Measurements from ENCODE around the gene MARCHF5.

DNA sequence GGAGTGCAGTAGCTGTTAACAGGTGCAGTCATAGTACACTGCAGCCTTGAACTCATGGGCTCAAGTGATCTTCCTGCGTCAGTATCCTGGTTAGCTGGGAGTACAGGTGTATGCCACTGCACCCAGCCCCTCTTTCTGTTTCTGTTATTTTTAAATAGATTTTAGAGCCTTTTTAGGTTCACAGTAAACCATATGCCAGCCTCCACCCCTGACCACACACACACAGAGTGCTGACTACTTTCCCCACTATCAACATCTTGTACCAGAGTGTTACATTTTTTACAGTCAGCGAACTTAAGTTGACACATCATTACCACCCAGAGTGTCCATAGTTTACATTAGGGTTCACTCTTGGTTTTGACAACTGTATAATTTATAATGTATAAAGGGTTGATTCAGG, 32.1 kb downstream of the MARCHF5 start:
- TF ChIP-seq, protein P1, sequence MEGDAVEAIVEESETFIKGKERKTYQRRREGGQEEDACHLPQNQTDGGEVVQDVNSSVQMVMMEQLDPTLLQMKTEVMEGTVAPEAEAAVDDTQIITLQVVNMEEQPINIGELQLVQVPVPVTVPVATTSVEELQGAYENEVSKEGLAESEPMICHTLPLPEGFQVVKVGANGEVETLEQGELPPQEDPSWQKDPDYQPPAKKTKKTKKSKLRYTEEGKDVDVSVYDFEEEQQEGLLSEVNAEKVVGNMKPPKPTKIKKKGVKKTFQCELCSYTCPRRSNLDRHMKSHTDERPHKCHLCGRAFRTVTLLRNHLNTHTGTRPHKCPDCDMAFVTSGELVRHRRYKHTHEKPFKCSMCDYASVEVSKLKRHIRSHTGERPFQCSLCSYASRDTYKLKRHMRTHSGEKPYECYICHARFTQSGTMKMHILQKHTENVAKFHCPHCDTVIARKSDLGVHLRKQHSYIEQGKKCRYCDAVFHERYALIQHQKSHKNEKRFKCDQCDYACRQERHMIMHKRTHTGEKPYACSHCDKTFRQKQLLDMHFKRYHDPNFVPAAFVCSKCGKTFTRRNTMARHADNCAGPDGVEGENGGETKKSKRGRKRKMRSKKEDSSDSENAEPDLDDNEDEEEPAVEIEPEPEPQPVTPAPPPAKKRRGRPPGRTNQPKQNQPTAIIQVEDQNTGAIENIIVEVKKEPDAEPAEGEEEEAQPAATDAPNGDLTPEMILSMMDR (IDR thresholded peaks at IDR 0.05; ENCODE audit: low read length), result no peak
- no peak for TF ChIP-seq EZH2 (optimal IDR thresholded peaks at IDR 0.05; ENCODE audit: low read depth, low read length)
